GM19397 (cell line): Measurements from ENCODE around the gene NOL11.
"Not testable (repeated sequence)": the region's sequence is repeated elsewhere in the genome, so short reads cannot be mapped to it uniquely, and the experiment has no call there.

Experiments
- ATAC-seq: cut with Tn5 transposase; IDR thresholded peaks from one replicate; pipeline ENCODE4 v1.9.1; 2021; ENCODE audit warnings: mild to moderate bottlenecking, moderate library complexity; ENCODE audit not compliant: unreplicated experiment

Gene NOL11

GRCh38 chr17:67707442-67707841 lies 10.3 kb upstream of the NOL11 start:
- no peak for ATAC-seq

DNA sequence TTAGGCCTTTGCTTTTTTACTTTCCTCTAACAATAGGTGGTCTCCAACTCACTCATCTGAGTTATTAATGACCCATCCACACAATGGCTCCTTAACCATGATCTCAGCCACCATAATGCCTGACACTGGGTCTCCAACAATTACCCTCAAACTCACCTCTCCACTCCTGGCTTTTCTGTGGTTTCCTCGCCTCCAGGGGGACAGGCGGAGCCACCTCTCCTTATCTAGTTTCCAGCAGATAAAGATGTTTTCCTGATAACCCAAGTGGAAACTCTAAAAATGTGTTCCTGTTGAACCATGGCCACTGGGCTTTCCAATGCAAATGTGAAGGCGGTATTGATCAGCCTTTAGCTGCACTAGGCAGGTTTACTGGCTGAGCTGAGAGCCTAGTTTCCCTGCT lies 9.4 kb upstream of the NOL11 start:
- no peak for ATAC-seq

DNA sequence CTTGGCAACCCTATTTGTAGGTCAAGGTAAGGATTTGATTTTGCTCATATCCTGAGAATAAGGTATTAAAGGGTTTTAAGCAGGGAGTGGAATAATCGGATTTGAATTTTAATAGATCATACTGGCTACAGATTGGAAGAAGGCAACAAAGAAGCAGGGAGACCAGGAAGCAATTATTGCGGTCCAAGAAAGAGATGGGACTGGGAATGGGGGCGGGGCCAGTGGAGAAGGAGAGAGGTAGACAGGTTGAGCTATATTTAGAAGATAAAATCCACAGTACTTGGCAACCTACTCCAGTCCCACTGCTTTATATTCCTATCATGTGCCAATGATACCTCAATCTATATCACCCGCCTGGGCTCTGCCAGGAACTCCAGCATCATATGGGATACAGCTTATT lies 5.8 kb upstream of the NOL11 start:
- no peak for ATAC-seq

- ATAC-seq: no peak
These were observed 5.4 kb upstream of the NOL11 start for GRCh38 chr17:67712375-67712774.

- no peak for ATAC-seq
These were observed 4.6 kb upstream of the NOL11 start for GRCh38 chr17:67713169-67713568.

DNA sequence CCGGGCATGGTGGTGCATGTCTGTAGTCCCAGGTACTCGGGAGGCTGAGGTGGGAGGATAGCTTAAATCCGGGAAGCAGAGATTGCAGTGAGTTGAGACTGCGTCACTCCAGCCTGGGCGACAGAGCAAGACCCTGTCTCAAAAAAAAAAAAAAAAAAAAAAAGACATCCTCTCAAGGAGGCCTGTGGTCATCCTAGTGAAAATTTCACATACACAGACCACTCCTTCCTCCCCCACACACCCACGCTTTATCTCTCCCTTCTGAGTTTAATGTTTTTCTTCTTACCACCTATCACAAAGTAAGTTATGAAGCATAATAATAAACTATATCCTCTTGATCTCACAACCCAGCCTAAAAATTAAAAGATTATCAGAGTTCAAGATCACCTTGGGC lies 1.3 kb upstream of the NOL11 start:
- no peak for ATAC-seq

DNA sequence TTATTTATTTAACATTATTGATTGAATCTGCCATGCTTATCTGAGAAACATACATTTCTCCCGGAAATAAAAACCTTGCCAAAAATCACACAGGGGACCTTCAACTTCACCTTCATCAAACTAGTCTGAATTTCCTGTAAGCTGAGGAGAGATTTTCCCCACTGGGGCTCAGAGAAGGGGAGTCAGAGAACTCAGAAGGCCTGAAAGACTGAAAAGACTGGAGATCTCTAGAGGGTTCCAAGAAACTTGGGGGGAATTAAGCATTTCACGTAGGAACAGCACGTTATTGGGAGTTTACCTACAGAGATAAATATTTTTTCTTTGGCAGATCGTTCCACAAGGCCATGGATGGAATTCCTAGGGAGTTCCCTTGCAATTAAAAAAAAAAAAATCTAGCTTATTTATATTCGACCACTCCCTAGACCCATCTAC lies 528 bp upstream of the NOL11 start:
- no peak for ATAC-seq

DNA sequence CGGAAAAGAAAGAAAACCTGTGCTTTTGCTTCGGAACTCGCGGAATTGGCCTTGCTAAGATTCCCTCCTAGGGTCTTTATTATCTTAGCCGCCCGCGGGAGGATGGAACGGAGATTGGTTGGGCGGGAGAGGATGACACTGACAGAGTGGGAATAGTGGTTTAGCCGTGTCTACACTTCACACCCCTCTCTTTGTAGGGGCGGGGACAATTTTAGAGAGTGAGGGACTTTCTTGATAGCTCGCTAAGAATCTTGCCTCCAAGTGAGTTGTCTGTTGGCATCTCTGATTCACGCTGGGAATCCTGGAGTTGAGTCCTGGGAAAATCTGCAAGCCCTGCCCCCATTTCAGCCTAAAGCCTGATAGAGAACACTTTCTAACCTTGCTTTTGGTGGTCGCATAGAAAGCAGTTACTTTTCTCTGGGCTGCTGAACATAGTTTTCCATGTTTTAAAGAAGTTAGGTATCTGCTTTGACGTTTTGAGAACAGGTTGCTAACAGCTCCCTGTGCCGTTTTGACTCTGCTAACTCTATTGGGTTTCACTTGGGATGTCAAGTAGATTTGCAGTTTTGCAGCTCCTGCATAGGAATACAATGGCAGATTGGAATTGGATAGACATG lies 697 bp downstream of the NOL11 start:
- peak; percentile 3 for ATAC-seq

- no peak for ATAC-seq
These were observed 7.6 kb downstream of the NOL11 start for GRCh38 chr17:67725373-67725791.

GRCh38 chr17:67725807-67726206 lies 8.1 kb downstream of the NOL11 start:
- ATAC-seq: no peak

DNA sequence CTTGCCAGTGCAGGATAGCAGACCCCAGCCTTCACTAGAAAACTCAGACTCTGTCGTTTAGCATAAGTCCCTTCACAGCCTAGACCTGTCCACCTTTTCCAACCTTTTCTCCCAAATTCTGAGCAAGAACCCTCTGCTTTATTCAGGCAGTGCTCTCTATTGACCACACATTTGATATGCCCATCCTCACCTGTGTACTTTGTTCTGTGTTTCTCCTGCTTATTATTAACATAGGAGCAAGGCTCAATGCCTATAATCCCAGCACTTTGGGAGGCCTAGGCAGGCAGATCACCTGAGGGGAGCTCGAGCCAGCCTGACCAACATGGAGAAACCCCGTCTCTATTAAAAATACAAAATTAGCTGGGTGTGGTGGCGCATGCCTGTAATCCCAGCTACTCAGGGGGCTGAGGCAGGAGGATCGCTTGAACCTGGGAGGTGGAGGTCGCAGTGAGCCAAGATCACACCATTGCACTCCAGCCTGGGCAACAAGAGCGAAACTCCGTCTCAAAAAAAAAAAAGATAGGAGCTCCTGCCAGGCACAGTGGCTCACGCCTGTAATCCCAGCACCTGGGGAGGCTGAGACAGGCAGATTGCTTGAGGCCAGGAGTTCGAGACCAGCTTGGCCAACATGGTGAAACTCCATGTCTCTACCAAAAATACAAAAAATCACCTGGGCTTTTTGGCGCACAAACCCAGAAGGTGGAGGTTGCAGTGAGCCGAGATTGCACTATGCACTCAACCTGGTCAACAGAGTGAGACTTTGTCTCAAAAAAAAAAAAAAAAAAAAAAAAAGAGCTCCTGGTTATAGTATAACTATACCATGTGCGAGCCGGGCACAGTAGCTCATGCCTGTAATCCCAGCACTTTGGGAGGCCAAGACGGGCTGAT lies 9.7 kb downstream of the NOL11 start:
- not testable (repeated sequence) for ATAC-seq

- no peak for ATAC-seq
These were observed 12.2 kb downstream of the NOL11 start for GRCh38 chr17:67729903-67730302.

DNA sequence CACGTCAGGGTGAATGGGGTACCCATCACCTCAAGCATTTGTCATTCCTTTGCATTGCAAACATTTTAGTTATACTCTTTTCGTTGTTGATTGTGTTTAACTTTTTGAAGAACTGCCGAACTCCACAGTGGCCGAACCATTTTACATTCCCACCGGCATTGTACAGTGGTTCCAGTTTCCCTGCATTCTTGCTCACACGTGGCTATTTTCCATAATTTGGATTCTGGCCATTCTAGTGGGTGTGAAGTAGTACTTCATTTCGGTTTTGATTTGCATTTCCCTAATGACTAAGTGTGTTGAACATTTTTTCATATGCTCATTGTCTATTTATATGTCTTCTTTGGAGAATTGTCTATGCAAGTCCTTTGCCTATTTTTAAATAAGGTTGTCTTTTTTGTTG lies 13.0 kb downstream of the NOL11 start:
- ATAC-seq: no peak

DNA sequence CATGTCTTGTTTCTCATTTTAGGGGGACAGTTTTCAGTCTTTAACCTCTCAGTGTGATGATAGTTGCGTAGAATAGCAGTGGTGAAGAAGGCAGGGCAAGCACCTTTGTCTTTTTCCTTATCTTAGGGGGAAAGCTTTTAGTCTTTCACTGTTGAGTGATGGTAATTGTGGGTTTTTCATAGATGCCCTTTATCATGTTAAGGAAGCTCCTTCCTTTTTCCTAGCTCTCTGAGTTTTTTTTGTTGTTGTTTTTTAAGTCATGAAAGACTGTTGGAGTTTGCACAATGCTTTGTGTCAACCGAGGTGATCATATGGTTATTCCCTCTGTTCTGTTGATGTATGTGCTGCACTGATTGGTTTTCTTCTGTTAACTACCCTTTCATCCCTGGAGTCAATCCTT lies 15.7 kb downstream of the NOL11 start:
- no peak for ATAC-seq

GRCh38 chr17:67737145-67737544 lies 19.4 kb downstream of the NOL11 start:
- no peak for ATAC-seq

DNA sequence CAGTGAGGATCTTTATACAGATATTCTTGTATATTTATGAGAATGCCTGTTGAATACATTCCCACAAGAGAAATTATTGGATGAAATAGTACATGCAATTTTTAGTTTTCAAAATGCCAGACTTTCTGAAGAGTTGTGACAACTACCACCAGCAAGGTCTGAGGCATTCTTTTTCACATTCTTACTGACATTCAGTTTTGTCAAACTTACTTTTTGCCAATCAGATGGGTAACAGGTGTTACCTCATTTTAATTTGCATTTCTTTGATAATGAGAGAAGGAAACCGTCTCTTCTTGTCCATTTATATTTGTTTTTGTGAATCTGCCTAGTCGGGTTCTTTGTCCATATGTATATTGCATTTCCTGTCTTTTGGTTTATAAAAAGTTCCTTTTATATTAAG lies 24.3 kb downstream of the NOL11 start:
- ATAC-seq: no peak

DNA sequence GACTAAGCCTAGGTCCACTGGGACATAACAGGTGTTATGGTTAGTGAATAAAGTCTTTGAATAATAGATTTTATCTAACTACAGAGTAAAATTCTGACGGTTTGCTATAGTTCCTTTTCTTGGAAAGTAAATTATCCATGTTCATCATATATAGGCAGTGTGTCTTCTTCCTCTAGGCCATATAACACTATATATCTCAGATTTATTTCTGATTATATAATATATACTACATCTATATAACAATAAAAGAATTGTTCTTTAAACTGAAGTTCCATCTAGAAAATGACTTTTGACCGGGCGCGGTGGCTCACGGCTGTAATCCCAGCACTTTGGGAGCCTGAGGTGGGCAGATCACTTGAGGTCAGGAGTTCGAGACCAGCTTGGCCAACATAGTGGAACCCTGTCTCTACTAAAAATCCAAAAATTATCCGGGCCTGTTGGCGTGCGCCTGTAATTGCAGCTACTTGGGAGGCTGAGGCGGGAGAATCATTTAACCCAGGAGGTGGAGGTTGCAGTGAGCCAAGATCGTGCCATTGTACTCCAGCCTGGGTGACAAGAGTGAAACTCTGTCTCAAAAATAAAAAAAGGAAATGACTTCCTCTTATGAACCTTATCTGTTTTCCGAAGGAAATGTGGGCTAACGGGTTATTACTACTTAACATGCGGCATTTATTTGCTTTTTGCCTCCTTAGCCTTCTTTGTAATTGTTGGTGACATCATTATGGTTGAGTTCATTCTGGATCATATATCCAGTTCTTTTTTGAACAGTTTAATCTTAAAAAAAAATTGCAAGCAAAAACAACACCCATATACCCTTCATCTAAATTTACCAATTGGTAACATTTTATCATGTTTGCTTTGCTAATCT lies 29.2 kb downstream of the NOL11 start:
- ATAC-seq: no peak

DNA sequence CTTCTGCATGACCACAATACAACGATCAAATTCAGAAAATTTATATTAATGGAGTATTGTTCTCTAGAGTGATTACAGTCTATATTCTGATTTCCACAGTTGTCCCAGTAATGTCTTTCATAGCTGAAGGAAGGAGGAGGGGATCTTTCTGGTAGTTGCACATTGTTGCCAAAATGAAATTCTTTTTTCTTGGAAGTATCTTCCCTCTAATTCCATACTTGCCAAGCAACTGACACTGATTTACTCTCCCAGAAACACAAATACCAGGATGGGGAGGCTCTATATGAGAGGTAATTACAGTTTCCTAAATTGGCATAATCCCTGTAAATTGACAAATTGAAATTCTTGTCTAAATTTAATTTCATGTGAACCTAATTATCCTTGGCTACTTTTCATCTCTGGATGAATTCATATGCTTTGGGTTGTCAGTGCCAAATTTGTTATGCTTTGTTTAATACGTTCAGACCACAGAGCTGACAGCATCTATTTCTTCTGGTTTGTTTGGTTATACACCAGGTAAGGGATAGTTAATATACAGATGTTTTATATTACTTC lies 30.0 kb downstream of the NOL11 start:
- ATAC-seq: no peak

DNA sequence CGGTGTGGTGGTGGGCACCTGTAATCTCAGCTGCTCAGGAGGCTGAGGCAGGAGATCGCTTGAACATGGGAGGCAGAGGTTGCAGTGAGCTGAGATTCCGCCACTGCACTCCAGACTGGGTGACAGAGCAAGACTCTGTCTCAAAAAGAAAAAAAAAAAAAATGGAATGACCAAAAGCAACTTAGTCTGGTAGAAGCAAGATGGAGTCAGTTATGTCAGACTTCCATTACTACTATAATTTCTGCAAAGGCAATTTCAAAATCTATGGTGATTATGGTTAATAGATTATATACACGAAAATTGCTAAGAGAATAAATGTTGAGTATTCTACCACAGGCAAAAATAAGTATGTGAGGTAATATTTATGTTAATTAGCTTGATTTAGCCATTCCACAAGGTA lies 32.3 kb downstream of the NOL11 start:
- no peak for ATAC-seq

DNA sequence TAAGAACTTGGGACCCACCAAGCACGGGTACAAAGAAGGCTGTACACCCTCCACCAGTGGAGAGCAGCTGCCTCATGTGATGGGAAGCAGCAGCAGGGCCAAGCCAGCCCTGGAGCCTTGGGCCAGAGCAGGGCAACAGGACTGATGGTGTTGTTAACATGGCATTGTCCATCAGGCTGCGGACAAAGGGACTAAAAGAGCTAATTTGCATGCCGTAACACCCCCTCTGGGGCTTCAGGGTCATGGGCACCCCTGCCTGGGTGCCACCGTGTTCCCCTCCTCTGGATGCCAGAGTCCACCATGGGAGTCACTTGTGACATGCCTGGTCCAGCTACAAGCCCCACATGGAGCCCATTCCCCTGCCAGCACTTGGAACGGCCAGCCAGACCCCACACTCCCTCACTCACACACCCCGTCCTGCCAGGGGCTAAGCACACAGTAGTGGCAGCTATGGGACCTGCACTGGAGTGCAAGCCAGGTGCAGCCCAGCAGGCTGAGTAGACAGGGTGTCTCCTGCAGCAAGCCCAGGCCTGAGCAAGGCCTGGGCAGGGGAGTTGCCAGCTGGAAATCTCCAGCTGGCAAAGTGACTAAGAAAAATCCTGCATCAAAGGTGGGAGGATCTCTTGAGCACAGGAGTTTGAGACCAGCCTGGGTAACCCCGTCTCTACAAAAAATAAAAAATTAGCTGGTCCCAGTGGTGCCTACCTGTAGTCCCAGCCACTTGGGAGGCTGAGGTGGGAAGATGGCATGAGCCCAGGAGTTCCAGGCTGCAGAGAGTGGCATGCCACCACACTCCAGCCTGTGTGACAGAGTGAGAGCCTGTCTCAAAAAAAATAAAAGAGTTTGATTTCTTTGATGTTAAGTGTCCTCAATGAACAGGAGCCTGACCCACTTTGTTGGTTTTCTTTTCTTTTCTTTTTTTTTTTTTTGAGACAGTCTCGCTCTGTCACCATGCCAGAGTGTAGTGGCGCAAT lies 33.7 kb downstream of the NOL11 start:
- ATAC-seq: no peak
